Measurements from ENCODE around the gene CEP41. TPM values are rescaled to one million over a fixed set of nuclear protein-coding genes. Genes with fewer than 3 reads are reported as not detected.

The CEP41 gene
- total and polyA plus RNA-seq, 4 donors, result 2.1 to 7.5 (median 6.4) TPM

GRCh38 chr7:130349911-130350782, 90.7 kb downstream of the CEP41 start:
- no peaks in the 10 kb centered on the region for H3K27me3 ChIP-seq (ENCODE audit: control insufficient read depth in 1 of 2, insufficient read depth in 2 of 2, low read length in 1 of 2)
- ATAC-seq (ENCODE audit: low FRiP score) (no peak), DNase-seq (no peak)
- no peaks in the 10 kb centered on the region for H3K4me1 ChIP-seq (ENCODE audit: control insufficient read depth in 1 of 2, insufficient read depth in 2 of 2, low read length in 2 of 2)
- intact Hi-C loops (cut with DNase I), result no loop called here
- H3K4me3 ChIP-seq (ENCODE audit: low read length in 2 of 2), result no peak overlapping the region
- no peaks in the 10 kb centered on the region for H3K36me3 ChIP-seq (ENCODE audit: control insufficient read depth in 1 of 2, insufficient read depth in 2 of 2, low read length in 1 of 2)
- no peaks in the 10 kb centered on the region for H3K9me3 ChIP-seq (ENCODE audit: control insufficient read depth, low read length)
- 90 to 91% methylated on average over 16 of the region's 16 CpGs for WGBS, 2 donors
- H3K27ac ChIP-seq (ENCODE audit: low read depth in 1 of 2, low read length in 2 of 2), result no peak overlapping the region

GRCh38 chr7:130346941-130347340, 93.9 kb downstream of the CEP41 start:
- 88 to 93% methylated on average over 12 of the region's 12 CpGs for WGBS, 2 donors
- intact Hi-C loops (cut with DNase I), result no loop called here
- Histone ChIP-seq H3K27me3 (ENCODE audit: control insufficient read depth in 1 of 2, insufficient read depth in 2 of 2, low read length in 1 of 2) (no peaks in the 10 kb centered on the region), H3K36me3 (ENCODE audit: control insufficient read depth in 1 of 2, insufficient read depth in 2 of 2, low read length in 1 of 2) (no peaks in the 10 kb centered on the region), H3K27ac (ENCODE audit: low read depth in 1 of 2, low read length in 2 of 2) (no peak overlapping the region), H3K4me3 (ENCODE audit: low read length in 2 of 2) (no peak overlapping the region), H3K9me3 (ENCODE audit: control insufficient read depth, low read length) (no peaks in the 10 kb centered on the region), H3K4me1 (ENCODE audit: control insufficient read depth in 1 of 2, insufficient read depth in 2 of 2, low read length in 2 of 2) (no peaks in the 10 kb centered on the region)
- DNase-seq (no peak), ATAC-seq (ENCODE audit: low FRiP score) (no peak)

- no peaks in the 10 kb centered on the region for H3K4me1 ChIP-seq (ENCODE audit: control insufficient read depth in 1 of 2, insufficient read depth in 2 of 2, low read length in 2 of 2)
- intact Hi-C loops (cut with DNase I), result no loop called here
- H3K27ac ChIP-seq (ENCODE audit: low read depth in 1 of 2, low read length in 2 of 2), result no peak overlapping the region
- no peaks in the 10 kb centered on the region for H3K36me3 ChIP-seq (ENCODE audit: control insufficient read depth in 1 of 2, insufficient read depth in 2 of 2, low read length in 1 of 2)
- no peaks in the 10 kb centered on the region for H3K27me3 ChIP-seq (ENCODE audit: control insufficient read depth in 1 of 2, insufficient read depth in 2 of 2, low read length in 1 of 2)
- 91 to 97% methylated on average over 10 of the region's 10 CpGs for WGBS, 2 donors
- H3K4me3 ChIP-seq (ENCODE audit: low read length in 2 of 2), result no peak overlapping the region
- DNase-seq, result no peak
- no peaks in the 10 kb centered on the region for H3K9me3 ChIP-seq (ENCODE audit: control insufficient read depth, low read length)
- ATAC-seq (ENCODE audit: low FRiP score), result no peak
These were observed 94.5 kb downstream of the CEP41 start for GRCh38 chr7:130346177-130346905.

GRCh38 chr7:130345725-130346124, 95.1 kb downstream of the CEP41 start:
- DNase-seq (no peak), ATAC-seq (ENCODE audit: low FRiP score) (no peak)
- intact Hi-C loops (cut with DNase I), result no loop called here

DNA sequence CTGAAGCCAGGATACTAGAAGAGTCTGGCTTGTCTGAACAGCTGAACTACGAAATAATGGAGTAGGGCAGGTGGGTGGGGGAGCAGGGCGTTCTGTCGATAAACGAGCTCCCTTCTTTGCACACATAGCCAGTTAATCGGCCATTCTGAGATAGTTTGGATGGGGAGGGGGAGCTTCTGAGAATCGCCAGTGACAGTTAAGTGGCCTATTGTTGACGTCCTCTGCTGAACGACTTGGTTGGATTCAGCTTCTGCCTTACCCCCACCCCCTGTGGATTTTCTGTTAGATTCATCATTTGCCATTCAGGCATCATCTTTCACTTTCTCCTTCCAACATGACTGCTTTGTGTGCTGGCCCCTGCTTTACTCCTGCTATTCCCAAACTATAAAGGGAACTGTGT, 95.7 kb downstream of the CEP41 start:
- H3K4me1 ChIP-seq (ENCODE audit: control insufficient read depth in 1 of 2, insufficient read depth in 2 of 2, low read length in 2 of 2), result no peaks in the 10 kb centered on the region
- H3K27ac ChIP-seq (ENCODE audit: low read depth in 1 of 2, low read length in 2 of 2), result no peak overlapping the region
- no peaks in the 10 kb centered on the region for H3K36me3 ChIP-seq (ENCODE audit: control insufficient read depth in 1 of 2, insufficient read depth in 2 of 2, low read length in 1 of 2)
- H3K9me3 ChIP-seq (ENCODE audit: control insufficient read depth, low read length), result no peaks in the 10 kb centered on the region
- 78 to 79% methylated on average over 8 of the region's 8 CpGs for WGBS, 2 donors
- H3K27me3 ChIP-seq (ENCODE audit: control insufficient read depth in 1 of 2, insufficient read depth in 2 of 2, low read length in 1 of 2), result no peaks in the 10 kb centered on the region
- DNase-seq, result no peak
- H3K4me3 ChIP-seq (ENCODE audit: low read length in 2 of 2), result no peak overlapping the region
- ATAC-seq (ENCODE audit: low FRiP score), result no peak
- intact Hi-C loops (cut with DNase I), result no loop called here

More at GRCh38 chr7:130345725-130346124, 95.1 kb downstream of the CEP41 start:
- no peaks in the 10 kb centered on the region for H3K9me3 ChIP-seq (ENCODE audit: control insufficient read depth, low read length)
- H3K36me3 ChIP-seq (ENCODE audit: control insufficient read depth in 1 of 2, insufficient read depth in 2 of 2, low read length in 1 of 2), result no peaks in the 10 kb centered on the region
- WGBS, 2 donors, result 89 to 92% methylated on average over 5 of the region's 5 CpGs
- H3K27ac ChIP-seq (ENCODE audit: low read depth in 1 of 2, low read length in 2 of 2), result no peak overlapping the region
- H3K27me3 ChIP-seq (ENCODE audit: control insufficient read depth in 1 of 2, insufficient read depth in 2 of 2, low read length in 1 of 2), result no peaks in the 10 kb centered on the region
- no peaks in the 10 kb centered on the region for H3K4me1 ChIP-seq (ENCODE audit: control insufficient read depth in 1 of 2, insufficient read depth in 2 of 2, low read length in 2 of 2)
- H3K4me3 ChIP-seq (ENCODE audit: low read length in 2 of 2), result no peak overlapping the region

DNA sequence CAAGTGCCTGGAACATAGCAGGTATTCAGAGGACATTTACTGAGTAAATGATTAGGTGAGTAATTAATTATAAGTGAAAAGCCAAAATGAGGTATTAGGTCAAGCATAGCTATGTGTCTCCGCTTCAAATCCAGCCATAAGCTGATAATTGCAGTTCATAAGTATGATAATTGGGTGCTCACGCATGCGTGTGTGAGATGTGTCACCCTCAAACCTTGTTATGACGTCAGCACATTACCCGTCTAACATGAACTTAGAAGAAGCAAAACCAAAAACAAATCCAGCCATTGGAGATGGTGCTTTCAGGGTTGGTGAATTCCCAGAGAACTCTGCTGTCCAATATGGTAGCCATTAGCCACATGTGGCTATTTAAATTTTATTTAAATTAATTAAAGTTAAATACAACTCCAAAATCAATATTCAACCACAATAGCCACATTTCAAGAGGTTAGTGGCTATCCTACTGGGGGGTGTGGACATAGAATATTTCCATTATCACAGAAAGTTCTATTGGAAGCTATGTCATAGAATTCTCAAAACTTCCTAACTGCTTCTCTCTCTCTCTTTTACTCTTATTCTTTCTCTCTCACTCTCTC, 96.4 kb downstream of the CEP41 start, which contains the start of gene CPA5:
CPA5 (plus strand) TSS at position 546 of the 596 bp plus-strand sequence. CDS start 1,670 bp downstream, outside the sequence.
- ATAC-seq (ENCODE audit: low FRiP score), result no peak
- 96 to 98% methylated on average over 5 of the region's 5 CpGs for WGBS, 2 donors
- H3K27ac ChIP-seq (ENCODE audit: low read depth in 1 of 2, low read length in 2 of 2), result no peak within 1 kb of the TSS
- DNase-seq, result no peak
- no peaks in the 10 kb centered on the region for H3K27me3 ChIP-seq (ENCODE audit: control insufficient read depth in 1 of 2, insufficient read depth in 2 of 2, low read length in 1 of 2)
- H3K4me1 ChIP-seq (ENCODE audit: control insufficient read depth in 1 of 2, insufficient read depth in 2 of 2, low read length in 2 of 2), result no peaks in the 10 kb centered on the region
- no peak within 1 kb of the TSS for H3K4me3 ChIP-seq (ENCODE audit: low read length in 2 of 2)
- no peaks in the 10 kb centered on the region for H3K36me3 ChIP-seq (ENCODE audit: control insufficient read depth in 1 of 2, insufficient read depth in 2 of 2, low read length in 1 of 2)
- intact Hi-C loops (cut with DNase I), result no loop called here
- no peaks in the 10 kb centered on the region for H3K9me3 ChIP-seq (ENCODE audit: control insufficient read depth, low read length)

Other genes starting within 250 kb of the CEP41 start
- gene TMEM209, start 235.6 kb downstream of the CEP41 start, total RNA-seq, result 10 to 100 TPM; 11.7 to 13.7 TPM
- 1 to 10 TPM; 3.8 to 5.6 TPM for gene TMEM209, start 235.6 kb downstream of the CEP41 start, polyA plus RNA-seq
- gene SSMEM1, start 233.2 kb downstream of the CEP41 start, total RNA-seq, result not detected
- not detected for gene SSMEM1, start 233.2 kb downstream of the CEP41 start, polyA plus RNA-seq
- gene CPA2, start 174.2 kb downstream of the CEP41 start, total RNA-seq, result 1 to 10 TPM in 1 of 2 donors, under 1 TPM in 1; 0.72 to 1.0 TPM
- 1 to 10 TPM in 1 of 2 donors, under 1 TPM in 1; 0.38 to 2.8 TPM for gene CPA2, start 174.2 kb downstream of the CEP41 start, polyA plus RNA-seq
- 1 to 10 TPM in 1 of 2 donors, under 1 TPM in 1; 0.45 to 1.0 TPM for gene CPA4, start 147.9 kb downstream of the CEP41 start, total RNA-seq
- gene CPA4, start 147.9 kb downstream of the CEP41 start, polyA plus RNA-seq, result under 1 TPM in 1 of 2 donors, not detected in 1; 0.18 TPM
- not detected for gene CPA5, start 96.2 kb downstream of the CEP41 start, total RNA-seq
- not detected for gene CPA5, start 96.2 kb downstream of the CEP41 start, polyA plus RNA-seq
- 1 to 10 TPM; 3.6 to 5.9 TPM for gene CPA1, start 60.5 kb downstream of the CEP41 start, total RNA-seq
- gene CPA1, start 60.5 kb downstream of the CEP41 start, polyA plus RNA-seq, result 1 to 10 TPM; 6.5 to 9.4 TPM
- gene MEST, start 51.1 kb upstream of the CEP41 start, total RNA-seq, result 10 to 100 TPM in 1 of 2 donors, 1 to 10 TPM in 1; 9.0 to 23.0 TPM
- 1 to 10 TPM; 2.7 to 4.9 TPM for gene MEST, start 51.1 kb upstream of the CEP41 start, polyA plus RNA-seq
- gene COPG2, start 227.7 kb upstream of the CEP41 start, total RNA-seq, result 10 to 100 TPM in 1 of 2 donors, 1 to 10 TPM in 1; 9.7 to 13.2 TPM
- 1 to 10 TPM; 5.6 to 9.0 TPM for gene COPG2, start 227.7 kb upstream of the CEP41 start, polyA plus RNA-seq
- not detected for gene TSGA13, start 245.5 kb upstream of the CEP41 start, total RNA-seq
- not detected for gene TSGA13, start 245.5 kb upstream of the CEP41 start, polyA plus RNA-seq